Activated naive CD4-positive, alpha-beta T cell treated with anti-CD3 and anti-CD28 coated beads, Interleukin-2, amount 10 ng/mL, durations not matched to agents 7 days and 5 days (primary cell): ENCODE results near the gene SYNPR.

Experiments used
- CTCF ChIA-PET: fragments of 350-600 bp; sonication (Branson Sonifier 250); formaldehyde crosslinking; loops from one replicate; lab custom pipeline; 2021; ENCODE audit warnings: antibody characterized with exemption; lab: Charles Lee
- DNase-seq: peaks from one replicate; pipeline ENCODE4 v3.0.0-alpha.2; 2020
- H3K27ac Mint-ChIP-seq: one replicate; pipeline ENCODE4 v1.8.0; 2021; ENCODE audit warnings: mild to moderate bottlenecking, moderate library complexity, mixed read lengths
- H3K27me3 Mint-ChIP-seq: one replicate; pipeline ENCODE4 v1.8.0; 2021; ENCODE audit warnings: mild to moderate bottlenecking, mixed read lengths
- H3K36me3 Mint-ChIP-seq: one replicate; pipeline ENCODE4 v1.8.0; 2021; ENCODE audit warnings: mixed read lengths
- H3K4me1 Mint-ChIP-seq: one replicate; pipeline ENCODE4 v1.8.0; 2021; ENCODE audit warnings: mixed read lengths
- H3K4me3 Mint-ChIP-seq: one replicate; pipeline ENCODE4 v1.8.0; 2021; ENCODE audit warnings: mild to moderate bottlenecking, moderate library complexity, mixed read lengths
- H3K9me3 Mint-ChIP-seq: one replicate; pipeline ENCODE4 v1.8.0; 2021; ENCODE audit warnings: mixed read lengths

SYNPR gene

GRCh38 chr3:63279005-63279841, 1.1 kb downstream of the SYNPR start:
- no peaks in the 10 kb centered on the region for H3K4me1 Mint-ChIP-seq
- CTCF ChIA-PET = no interaction called here

DNA sequence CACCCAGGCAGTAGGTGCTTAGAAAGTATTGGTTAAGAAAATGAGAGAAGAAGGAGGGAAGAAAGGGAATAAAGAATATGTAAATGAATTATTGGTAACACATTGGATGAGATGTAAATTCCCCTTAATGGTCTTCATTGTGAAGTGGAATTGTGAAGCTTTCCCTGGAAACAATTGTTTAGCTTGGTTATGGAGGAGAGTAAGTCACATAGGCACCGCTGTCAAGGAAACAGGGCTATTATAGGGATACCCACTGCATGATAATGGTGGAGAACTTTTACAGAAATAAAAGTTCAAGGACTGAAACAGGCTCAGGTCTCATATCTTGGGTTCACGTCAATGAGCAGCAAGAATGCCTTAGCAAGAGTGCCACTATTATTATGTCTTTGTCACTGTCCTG, 9.5 kb downstream of the SYNPR start:
- Mint-ChIP-seq H3K9me3 (no peaks in the 10 kb centered on the region), H3K4me1 (no peaks in the 10 kb centered on the region), H3K4me3 (no peak overlapping the region), H3K36me3 (no peaks in the 10 kb centered on the region), H3K27ac (no peak overlapping the region), H3K27me3 (no peaks in the 10 kb centered on the region)
- DNase-seq = no peak
- CTCF ChIA-PET = no interaction called here

More at GRCh38 chr3:63279005-63279841, 1.1 kb downstream of the SYNPR start:
- no peaks in the 10 kb centered on the region for H3K9me3 Mint-ChIP-seq
- H3K36me3 Mint-ChIP-seq = no peaks in the 10 kb centered on the region
- no peak overlapping the region for H3K4me3 Mint-ChIP-seq
- DNase-seq = no peak
- H3K27ac Mint-ChIP-seq = no peak overlapping the region
- H3K27me3 Mint-ChIP-seq = peaks cover 26% of the 10 kb centered on the region

DNA sequence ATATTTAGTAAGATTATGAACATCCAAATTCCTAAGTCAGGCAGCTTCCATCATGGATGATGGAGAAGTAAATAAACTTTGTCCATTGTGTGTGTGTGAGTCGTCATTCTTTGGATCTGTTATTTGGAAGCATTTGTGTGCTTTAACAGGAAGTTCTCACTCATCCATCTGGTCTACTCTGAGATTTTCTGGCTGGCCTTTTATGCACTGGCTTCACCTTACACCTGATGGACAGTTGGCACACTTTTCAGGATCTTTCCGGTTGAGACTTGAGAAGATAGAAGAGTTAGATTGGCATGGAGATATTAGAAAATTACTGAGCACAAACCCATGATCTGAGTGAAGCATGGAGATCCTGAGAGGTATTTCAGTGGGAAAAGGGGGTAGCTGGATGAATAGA, 12.6 kb downstream of the SYNPR start:
- no peak overlapping the region for H3K4me3 Mint-ChIP-seq
- CTCF ChIA-PET = no interaction called here
- H3K27ac Mint-ChIP-seq = no peak overlapping the region
- no peaks in the 10 kb centered on the region for H3K36me3 Mint-ChIP-seq
- H3K27me3 Mint-ChIP-seq = no peaks in the 10 kb centered on the region
- no peak for DNase-seq
- no peaks in the 10 kb centered on the region for H3K9me3 Mint-ChIP-seq
- no peaks in the 10 kb centered on the region for H3K4me1 Mint-ChIP-seq

DNA sequence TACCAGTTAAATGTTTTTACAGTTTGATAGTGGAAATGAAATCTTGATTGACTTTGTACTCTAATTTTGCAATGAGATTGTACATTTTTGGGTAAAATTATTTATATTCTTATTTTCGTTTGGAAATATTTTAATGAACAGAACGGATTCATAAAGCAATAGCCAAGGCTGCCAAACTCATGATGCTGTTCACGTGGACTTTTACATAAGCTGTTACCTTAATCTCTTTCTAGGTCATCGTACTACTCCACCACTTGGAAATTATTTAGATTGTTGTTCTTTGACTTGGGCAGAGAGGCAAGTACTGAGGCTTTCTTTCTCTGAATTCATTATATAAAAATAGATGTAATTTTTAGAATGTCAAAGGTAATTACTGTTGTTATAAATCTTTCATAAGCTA, 16.2 kb downstream of the SYNPR start:
- Mint-ChIP-seq H3K9me3 (no peaks in the 10 kb centered on the region), H3K4me3 (no peak overlapping the region), H3K27ac (no peak overlapping the region), H3K4me1 (no peaks in the 10 kb centered on the region), H3K36me3 (no peaks in the 10 kb centered on the region), H3K27me3 (no peaks in the 10 kb centered on the region)
- CTCF ChIA-PET = no interaction called here
- DNase-seq = no peak

GRCh38 chr3:63295356-63295755, 17.2 kb downstream of the SYNPR start:
- Mint-ChIP-seq H3K27me3 (no peaks in the 10 kb centered on the region), H3K27ac (no peak overlapping the region), H3K4me3 (no peak overlapping the region), H3K36me3 (no peaks in the 10 kb centered on the region), H3K4me1 (no peaks in the 10 kb centered on the region), H3K9me3 (no peaks in the 10 kb centered on the region)
- DNase-seq = no peak
- CTCF ChIA-PET = no interaction called here

DNA sequence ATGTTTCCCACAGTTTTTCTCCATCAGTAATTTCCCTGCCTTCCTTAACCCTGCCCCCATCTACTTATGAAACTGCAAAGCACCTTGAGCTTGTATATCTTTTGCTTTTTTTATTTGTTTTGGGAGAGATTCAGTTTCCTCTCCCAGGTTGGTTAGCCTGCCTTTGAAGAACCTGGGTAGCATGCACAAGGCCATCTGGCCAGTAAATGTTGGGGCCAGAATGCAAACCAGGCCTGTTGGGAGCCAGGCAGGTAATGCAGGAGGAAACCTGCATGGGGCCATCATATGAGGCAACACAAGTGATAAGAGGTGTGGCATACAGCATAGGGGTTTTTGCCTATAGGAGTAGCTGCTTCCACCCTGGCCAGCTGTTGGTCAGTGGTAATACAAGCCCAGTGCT, 17.7 kb downstream of the SYNPR start:
- CTCF ChIA-PET = no interaction called here
- no peaks in the 10 kb centered on the region for H3K4me1 Mint-ChIP-seq
- H3K4me3 Mint-ChIP-seq = no peak overlapping the region
- DNase-seq = no peak
- no peaks in the 10 kb centered on the region for H3K36me3 Mint-ChIP-seq
- no peak overlapping the region for H3K27ac Mint-ChIP-seq
- H3K9me3 Mint-ChIP-seq = no peaks in the 10 kb centered on the region
- H3K27me3 Mint-ChIP-seq = no peaks in the 10 kb centered on the region

DNA sequence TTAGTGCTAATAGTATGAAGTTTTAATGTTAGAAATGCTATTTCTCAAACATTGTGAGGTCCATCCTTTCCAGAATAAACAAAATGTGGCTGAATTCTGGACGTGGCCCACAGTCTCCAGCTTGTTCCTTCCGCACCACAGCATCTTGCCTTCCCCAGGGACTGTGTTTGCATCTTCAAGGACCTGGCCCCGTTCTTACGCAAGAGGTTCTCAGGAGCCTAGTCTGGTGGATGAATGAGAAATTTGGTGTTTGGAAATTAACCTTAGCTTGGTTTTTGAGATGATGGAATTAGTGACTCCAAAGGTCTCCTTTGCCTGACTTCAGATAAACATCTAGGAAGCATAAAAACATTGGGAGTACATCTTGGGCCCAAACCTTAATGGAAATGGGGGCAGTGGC, 18.1 kb downstream of the SYNPR start:
- no peak overlapping the region for H3K4me3 Mint-ChIP-seq
- no peak for DNase-seq
- CTCF ChIA-PET = no interaction called here
- H3K27me3 Mint-ChIP-seq = no peaks in the 10 kb centered on the region
- no peaks in the 10 kb centered on the region for H3K4me1 Mint-ChIP-seq
- no peaks in the 10 kb centered on the region for H3K9me3 Mint-ChIP-seq
- H3K27ac Mint-ChIP-seq = no peak overlapping the region
- H3K36me3 Mint-ChIP-seq = no peaks in the 10 kb centered on the region

GRCh38 chr3:63303238-63303637, 25.1 kb downstream of the SYNPR start:
- Mint-ChIP-seq H3K4me3 (no peak overlapping the region), H3K27ac (no peak overlapping the region), H3K4me1 (no peaks in the 10 kb centered on the region), H3K9me3 (no peaks in the 10 kb centered on the region), H3K27me3 (no peaks in the 10 kb centered on the region), H3K36me3 (no peaks in the 10 kb centered on the region)
- CTCF ChIA-PET = no interaction called here
- no peak for DNase-seq

DNA sequence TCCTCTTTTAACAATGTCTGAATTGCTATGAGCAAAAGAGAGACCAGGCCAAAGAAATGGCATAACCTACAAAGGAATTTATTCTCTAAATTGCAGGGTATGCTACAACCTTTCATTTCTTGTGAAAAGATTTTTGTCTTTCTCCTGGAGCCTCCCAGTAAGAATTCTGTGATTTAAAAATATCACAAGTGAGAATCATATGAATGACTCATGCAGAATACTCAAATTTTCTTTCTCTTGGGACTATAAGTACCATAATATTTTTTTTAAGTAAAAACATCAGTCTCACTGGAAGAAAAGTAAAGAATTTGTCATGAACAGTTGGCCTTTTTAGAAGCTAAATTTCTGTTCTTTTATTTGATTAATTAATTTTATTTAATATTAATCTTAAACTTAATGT, 26.3 kb downstream of the SYNPR start:
- no peak for DNase-seq
- Mint-ChIP-seq H3K27me3 (no peaks in the 10 kb centered on the region), H3K4me3 (no peak overlapping the region), H3K36me3 (no peaks in the 10 kb centered on the region), H3K4me1 (no peaks in the 10 kb centered on the region), H3K27ac (no peak overlapping the region), H3K9me3 (no peaks in the 10 kb centered on the region)
- CTCF ChIA-PET = no interaction called here

DNA sequence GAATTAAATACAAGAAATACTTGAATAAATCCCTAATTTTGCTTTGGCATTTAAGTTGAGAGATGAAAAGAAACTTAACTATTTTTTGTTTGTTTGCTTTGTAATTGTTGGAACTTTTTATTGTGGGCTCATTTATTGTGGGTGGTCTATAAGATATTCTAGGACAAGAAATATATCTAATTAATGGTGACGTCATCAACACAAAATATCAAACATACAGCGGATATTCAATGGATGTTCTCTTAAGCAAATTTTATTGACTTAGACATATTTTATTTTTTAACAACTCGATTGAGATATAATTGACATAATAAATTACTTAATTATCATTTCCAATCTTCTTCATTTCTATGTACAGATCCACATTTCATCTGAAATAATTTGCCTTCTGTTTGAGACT, 30.0 kb downstream of the SYNPR start:
- DNase-seq = no peak
- Mint-ChIP-seq H3K9me3 (no peaks in the 10 kb centered on the region), H3K27me3 (no peaks in the 10 kb centered on the region), H3K27ac (no peak overlapping the region), H3K36me3 (no peaks in the 10 kb centered on the region), H3K4me3 (no peak overlapping the region), H3K4me1 (no peaks in the 10 kb centered on the region)
- CTCF ChIA-PET = no interaction called here

DNA sequence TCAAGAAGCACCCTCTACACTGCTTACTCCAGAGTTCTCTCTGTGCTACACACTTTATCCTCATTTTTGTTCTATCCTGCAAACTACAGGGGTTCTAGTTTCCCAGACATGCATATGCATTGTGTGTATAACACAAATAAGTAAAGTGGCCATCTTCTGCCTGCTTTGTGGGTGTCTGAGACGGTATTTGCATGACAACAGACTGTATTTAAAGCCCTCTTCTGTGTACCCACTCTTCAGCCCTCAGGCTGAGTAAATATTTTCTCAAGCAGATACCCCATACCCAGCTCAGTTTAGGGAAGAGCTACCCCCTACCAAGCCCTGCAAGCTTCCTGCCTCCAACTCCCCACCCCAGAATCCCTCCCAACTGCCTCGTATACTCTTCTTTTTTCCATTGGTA, 31.7 kb downstream of the SYNPR start:
- Mint-ChIP-seq H3K27ac (no peak overlapping the region), H3K27me3 (no peaks in the 10 kb centered on the region), H3K9me3 (peaks cover 3% of the 10 kb centered on the region), H3K4me3 (no peak overlapping the region), H3K36me3 (no peaks in the 10 kb centered on the region), H3K4me1 (no peaks in the 10 kb centered on the region)
- DNase-seq = no peak
- CTCF ChIA-PET = interaction anchor here (0.7 kb wide), 1 partner anchor 566 kb away, joined by 3 read pairs; no protein-coding TSS in a partner anchor

DNA sequence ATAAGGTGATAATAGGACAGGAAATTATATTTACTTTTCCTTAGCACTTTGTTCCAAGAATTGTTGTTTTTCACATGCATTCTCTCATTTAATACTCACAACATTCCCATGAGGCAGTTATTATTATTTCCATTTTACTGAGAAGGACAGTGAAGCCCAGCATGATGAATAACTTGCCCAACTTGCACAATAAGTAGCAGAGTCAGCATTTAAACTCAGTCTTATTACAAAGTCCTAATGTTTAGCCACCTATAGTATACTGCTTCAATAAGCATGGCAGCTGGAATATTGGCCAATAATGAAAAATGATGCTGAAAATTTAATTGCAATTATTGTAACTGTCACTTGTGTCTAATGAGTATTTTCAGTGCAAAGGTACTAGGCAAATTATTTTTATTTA, 45.7 kb downstream of the SYNPR start:
- Mint-ChIP-seq H3K4me3 (no peak overlapping the region), H3K36me3 (no peaks in the 10 kb centered on the region), H3K4me1 (no peaks in the 10 kb centered on the region), H3K27me3 (peaks cover 4% of the 10 kb centered on the region), H3K9me3 (peaks cover 2% of the 10 kb centered on the region), H3K27ac (no peak overlapping the region)
- CTCF ChIA-PET = no interaction called here
- no peak for DNase-seq

GRCh38 chr3:63324621-63325020, 46.5 kb downstream of the SYNPR start:
- DNase-seq = no peak
- Mint-ChIP-seq H3K4me3 (no peak overlapping the region), H3K9me3 (no peaks in the 10 kb centered on the region), H3K27me3 (peaks cover 4% of the 10 kb centered on the region), H3K4me1 (no peaks in the 10 kb centered on the region), H3K27ac (no peak overlapping the region), H3K36me3 (no peaks in the 10 kb centered on the region)
- CTCF ChIA-PET = no interaction called here

DNA sequence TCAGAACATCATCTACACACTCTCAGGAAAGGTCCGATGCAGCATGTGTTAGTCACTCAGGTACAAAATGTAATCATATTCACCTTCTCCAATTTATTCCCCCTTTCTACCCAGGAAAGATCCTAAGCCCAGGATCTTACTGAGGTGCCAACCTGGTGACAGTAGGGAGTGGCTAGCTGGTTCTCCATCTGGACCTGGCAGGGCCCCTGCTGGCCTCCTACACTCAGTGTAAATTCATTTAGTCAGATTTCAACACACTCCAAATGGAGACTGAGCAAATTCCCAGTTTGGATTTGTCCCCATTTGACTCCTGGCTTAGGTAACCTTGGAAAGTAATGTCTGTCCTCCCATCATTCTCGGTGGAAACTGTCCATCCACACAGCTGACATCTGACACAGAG, 47.3 kb downstream of the SYNPR start:
- CTCF ChIA-PET = no interaction called here
- Mint-ChIP-seq H3K27ac (no peak overlapping the region), H3K4me1 (no peaks in the 10 kb centered on the region), H3K36me3 (no peaks in the 10 kb centered on the region), H3K9me3 (no peaks in the 10 kb centered on the region), H3K4me3 (no peak overlapping the region), H3K27me3 (peaks cover 4% of the 10 kb centered on the region)
- no peak for DNase-seq

DNA sequence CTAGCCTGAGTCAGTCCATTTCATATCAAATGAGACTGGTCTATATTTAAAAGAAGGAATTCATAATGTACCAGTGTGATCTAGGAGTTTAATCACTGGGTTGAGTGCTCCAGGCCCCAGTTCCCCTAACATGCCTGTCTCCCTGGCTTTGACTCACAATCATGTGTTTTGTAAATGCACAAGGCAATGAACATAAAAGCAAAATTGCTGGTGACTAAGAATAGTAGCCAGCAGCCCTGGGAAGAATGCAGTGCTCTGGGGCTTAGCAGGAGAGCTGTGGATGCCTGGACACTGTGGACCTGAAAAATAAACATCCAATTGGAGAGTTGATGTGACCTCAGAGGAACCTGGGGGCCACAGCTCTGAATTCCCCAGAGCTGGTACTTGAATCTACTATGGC, 50.3 kb downstream of the SYNPR start:
- no peak for DNase-seq
- no peak overlapping the region for H3K27ac Mint-ChIP-seq
- H3K4me1 Mint-ChIP-seq = no peaks in the 10 kb centered on the region
- no peaks in the 10 kb centered on the region for H3K36me3 Mint-ChIP-seq
- peaks cover 4% of the 10 kb centered on the region for H3K27me3 Mint-ChIP-seq
- no peak overlapping the region for H3K4me3 Mint-ChIP-seq
- CTCF ChIA-PET = no interaction called here
- no peaks in the 10 kb centered on the region for H3K9me3 Mint-ChIP-seq
